Adrenal gland (tissue), 5 donors: ENCODE results near the gene SLC35C1.

ENCODE experiments used
- CTCF ChIP-seq, 6 experiments: fragments of 450-650 bp in 4 of 6; fragments of 200-600 bp in 2 of 6; sonication (generic) in 1 of 6; IDR thresholded peaks; 1 replicate in 5 of 6; 2 replicates in 1 of 6; pipeline versions ENCODE4 v1.5.1 to v1.8.0; 2016 to 2021; ENCODE audit warnings: antibody characterized with exemption in 6 of 6, mild to moderate bottlenecking in 2 of 6, moderate library complexity in 1 of 6
- POLR2A ChIP-seq, 2 donors: fragments of 450-650 bp; IDR thresholded peaks; one replicate each; pipeline ENCODE4 v1.6.1; 2017; ENCODE audit warnings: antibody characterized with exemption in 2 of 2, mild to moderate bottlenecking in 2 of 2, moderate library complexity in 1 of 2
- donor health status: DM: no; HTN: no; CAD: no.

GRCh38 chr11:45788887-45789286 is 16.1 kb upstream of the SLC35C1 start:
- TF ChIP-seq POLR2A (IDR thresholded peaks at IDR 0.05) (no peak), CTCF (IDR thresholded peaks at IDR 0.05) (no peak)
